Uterus (tissue), 2 donors: ENCODE measurements around the gene VRK1.

ENCODE experiments used
- POLR2A ChIP-seq, 2 donors: fragments of 450-650 bp; IDR thresholded peaks; one replicate each; pipeline ENCODE4 v1.6.1; 2016; ENCODE audit warnings: antibody characterized with exemption in 2 of 2, mild to moderate bottlenecking in 1 of 2, moderate library complexity in 1 of 2
- TF ChIP-seq, protein P1 (sequence below), 4 experiments: fragments of 200-600 bp in 2 of 4; fragments of 450-650 bp in 2 of 4; sonication (generic) in 2 of 4; IDR thresholded peaks; one replicate each; pipeline ENCODE4 v1.5.1; 2016 to 2019; ENCODE audit warnings: antibody characterized with exemption in 4 of 4, mild to moderate bottlenecking in 2 of 4, moderate library complexity in 1 of 4

DNA sequence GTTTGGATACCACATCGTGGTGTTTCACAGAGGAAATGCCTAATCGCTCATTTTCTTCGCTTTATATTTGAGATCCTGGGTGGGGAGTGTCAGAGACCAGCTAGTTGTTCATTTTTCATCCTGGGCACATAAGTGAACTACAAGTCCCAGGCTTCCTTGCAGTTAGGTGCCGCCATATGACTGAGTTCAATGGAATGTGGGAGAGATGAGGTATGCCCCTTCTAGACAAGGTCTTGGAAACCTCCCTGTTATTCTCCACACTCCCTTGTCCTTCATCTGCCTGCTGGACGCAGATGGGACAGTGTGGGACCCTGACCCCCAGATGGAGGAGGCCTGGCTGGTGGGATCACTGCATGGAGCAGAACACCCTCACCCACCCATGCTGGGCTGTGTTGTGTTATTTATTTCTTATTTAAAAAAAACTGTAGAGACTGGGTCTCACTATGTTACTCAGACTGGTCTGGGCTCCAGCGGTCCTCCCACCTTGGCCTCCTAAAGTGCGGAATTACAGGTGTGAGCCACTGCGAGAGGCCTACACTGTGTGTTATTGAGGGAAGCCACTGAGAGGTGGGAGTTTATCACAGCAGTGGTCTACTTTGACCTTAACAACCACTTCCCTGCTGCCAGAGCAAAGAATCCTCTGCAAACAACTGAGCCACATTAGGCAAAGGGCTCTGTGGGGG, 42.9 kb upstream of the VRK1 start:
- TF ChIP-seq, protein P1, sequence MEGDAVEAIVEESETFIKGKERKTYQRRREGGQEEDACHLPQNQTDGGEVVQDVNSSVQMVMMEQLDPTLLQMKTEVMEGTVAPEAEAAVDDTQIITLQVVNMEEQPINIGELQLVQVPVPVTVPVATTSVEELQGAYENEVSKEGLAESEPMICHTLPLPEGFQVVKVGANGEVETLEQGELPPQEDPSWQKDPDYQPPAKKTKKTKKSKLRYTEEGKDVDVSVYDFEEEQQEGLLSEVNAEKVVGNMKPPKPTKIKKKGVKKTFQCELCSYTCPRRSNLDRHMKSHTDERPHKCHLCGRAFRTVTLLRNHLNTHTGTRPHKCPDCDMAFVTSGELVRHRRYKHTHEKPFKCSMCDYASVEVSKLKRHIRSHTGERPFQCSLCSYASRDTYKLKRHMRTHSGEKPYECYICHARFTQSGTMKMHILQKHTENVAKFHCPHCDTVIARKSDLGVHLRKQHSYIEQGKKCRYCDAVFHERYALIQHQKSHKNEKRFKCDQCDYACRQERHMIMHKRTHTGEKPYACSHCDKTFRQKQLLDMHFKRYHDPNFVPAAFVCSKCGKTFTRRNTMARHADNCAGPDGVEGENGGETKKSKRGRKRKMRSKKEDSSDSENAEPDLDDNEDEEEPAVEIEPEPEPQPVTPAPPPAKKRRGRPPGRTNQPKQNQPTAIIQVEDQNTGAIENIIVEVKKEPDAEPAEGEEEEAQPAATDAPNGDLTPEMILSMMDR (IDR thresholded peaks at IDR 0.05): no peak
- no peak for TF ChIP-seq POLR2A (IDR thresholded peaks at IDR 0.05)
